ENCODE measurements around the gene PKP1.

- TF ChIP-seq POLR2A (IDR thresholded peaks at IDR 0.05; ENCODE audit: low read depth, low read length) (no peak), CTCF (conservative IDR thresholded peaks at IDR 0.05; ENCODE audit: low read depth, low read length) (no peak), ELK1 (IDR thresholded peaks at IDR 0.05; ENCODE audit: borderline replicate concordance, low read depth, low read length) (no peak), RAD21 (IDR thresholded peaks at IDR 0.05; ENCODE audit: low read length) (no peak), CEBPB (IDR thresholded peaks at IDR 0.05; ENCODE audit: low read depth, low read length) (no peak), MAZ (IDR thresholded peaks at IDR 0.05; ENCODE audit: borderline replicate concordance, low read depth, low read length) (no peak), RCOR1 (IDR thresholded peaks at IDR 0.05; ENCODE audit: insufficient replicate concordance, low read length) (no peak), USF2 (IDR thresholded peaks at IDR 0.05; ENCODE audit: low read depth, low read length) (no peak), SMC3 (IDR thresholded peaks at IDR 0.05; ENCODE audit: low read depth, low read length) (no peak), BHLHE40 (IDR thresholded peaks at IDR 0.05; ENCODE audit: low read depth, low read length) (no peak), RFX5 (IDR thresholded peaks at IDR 0.05; ENCODE audit: low read depth, low read length) (no peak), MAFK (IDR thresholded peaks at IDR 0.05; ENCODE audit: low read depth, low read length) (no peak), MXI1 (IDR thresholded peaks at IDR 0.05; ENCODE audit: borderline replicate concordance, low read depth, low read length) (no peak)
Observed at GRCh38 chr1:201364808-201365105, 81.5 kb downstream of the PKP1 start.

Data from IMR-90 (cell line).